HuH-7.5 (cell line): ENCODE results near the gene CBY3.
"Not testable (repeated sequence)": the region's sequence is repeated elsewhere in the genome, so short reads cannot be mapped to it uniquely, and the experiment has no call there.

Source experiments
- DNase-seq: peaks from one replicate; pipeline ENCODE4 v3.0.0; 2011; ENCODE audit warnings: low spot score

Gene CBY3

DNA sequence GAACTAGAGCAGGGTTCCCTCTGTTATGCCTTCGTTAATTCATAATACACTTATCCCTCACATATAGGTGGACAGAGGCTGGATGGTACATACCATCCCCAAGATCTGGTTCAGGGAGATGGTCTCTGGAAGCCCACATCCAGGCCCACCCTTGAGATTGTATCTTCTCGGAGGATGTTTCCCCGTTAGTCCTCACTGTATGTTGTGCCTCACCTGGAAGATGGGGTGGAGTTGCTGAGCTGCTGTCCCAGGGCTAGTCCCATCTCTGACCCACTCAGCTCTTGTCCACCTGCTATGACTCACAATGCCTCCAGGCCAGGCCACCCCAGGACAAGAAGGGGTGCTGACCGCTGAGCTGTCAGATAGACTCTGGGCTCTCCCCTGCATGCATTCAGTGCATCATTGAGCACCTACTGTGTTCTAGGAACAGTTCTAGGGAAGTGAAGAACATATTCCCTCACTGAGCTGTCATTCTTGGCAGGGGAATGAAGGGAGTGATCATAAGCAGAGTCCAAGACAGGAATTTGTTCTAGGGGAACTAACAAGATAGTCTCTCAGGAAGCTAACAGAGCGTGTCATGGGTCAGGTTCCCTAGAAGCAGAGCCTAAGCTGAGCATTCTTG is at the start of gene CBY3:
Gene CBY3, minus strand, starts transcription at position 255 of the 622 bp plus-strand sequence. Its CDS starts 116 bp downstream, at position 139.
- no peak for DNase-seq

- no peak for DNase-seq
Measured at GRCh38 chr5:179730356-179730755, 49.5 kb upstream of the CBY3 start.

GRCh38 chr5:179729727-179730126 is 48.9 kb upstream of the CBY3 start:
- no peak for DNase-seq

GRCh38 chr5:179729303-179729702 is 48.5 kb upstream of the CBY3 start:
- no peak for DNase-seq

DNA sequence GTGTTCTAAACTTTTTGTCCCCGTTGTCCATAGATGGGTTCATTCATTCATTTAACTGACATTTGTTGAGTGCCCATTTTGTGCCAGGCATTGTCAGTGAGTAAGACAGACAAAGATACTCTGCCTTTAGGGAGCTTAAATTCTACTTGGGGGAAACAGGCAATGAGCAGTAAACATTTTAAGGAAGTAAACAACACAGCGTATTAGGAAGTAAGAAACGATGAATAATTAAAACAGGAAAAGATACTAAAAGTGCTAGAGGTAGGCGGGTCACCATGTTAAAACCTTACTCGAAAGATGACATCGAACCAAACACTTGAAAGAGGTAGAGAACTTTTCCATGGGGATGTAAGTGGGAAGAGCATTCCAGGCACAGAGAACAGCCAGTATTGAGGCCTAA is 46.3 kb upstream of the CBY3 start:
- no peak for DNase-seq

DNA sequence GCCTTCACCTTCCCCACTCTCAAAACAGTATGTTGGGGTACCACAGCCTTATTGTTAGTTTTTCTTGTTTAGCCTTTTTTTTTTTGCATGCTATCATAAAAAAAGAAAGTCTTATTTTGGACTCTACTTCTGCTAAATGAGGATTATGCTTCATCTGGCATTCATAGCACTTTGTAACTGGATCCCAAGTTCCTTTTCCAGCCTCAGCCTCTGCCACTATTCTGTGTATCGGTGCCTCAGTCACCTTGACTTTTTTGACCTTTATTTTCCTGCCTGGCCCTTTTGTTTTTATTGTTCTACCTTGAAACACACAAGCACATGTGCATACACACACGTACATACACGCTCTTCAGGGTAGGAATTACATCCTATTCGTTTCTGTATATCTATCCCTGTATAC is 43.3 kb upstream of the CBY3 start:
- DNase-seq: no peak

- no peak for DNase-seq
Measured at GRCh38 chr5:179720222-179720621, 39.4 kb upstream of the CBY3 start.

GRCh38 chr5:179716286-179716685 is 35.5 kb upstream of the CBY3 start:
- DNase-seq: no peak

GRCh38 chr5:179700401-179700918 is 19.6 kb upstream of the CBY3 start:
- peak; percentile 61 for DNase-seq

GRCh38 chr5:179699616-179700237 is 18.9 kb upstream of the CBY3 start:
- peak; percentile 44 for DNase-seq

DNA sequence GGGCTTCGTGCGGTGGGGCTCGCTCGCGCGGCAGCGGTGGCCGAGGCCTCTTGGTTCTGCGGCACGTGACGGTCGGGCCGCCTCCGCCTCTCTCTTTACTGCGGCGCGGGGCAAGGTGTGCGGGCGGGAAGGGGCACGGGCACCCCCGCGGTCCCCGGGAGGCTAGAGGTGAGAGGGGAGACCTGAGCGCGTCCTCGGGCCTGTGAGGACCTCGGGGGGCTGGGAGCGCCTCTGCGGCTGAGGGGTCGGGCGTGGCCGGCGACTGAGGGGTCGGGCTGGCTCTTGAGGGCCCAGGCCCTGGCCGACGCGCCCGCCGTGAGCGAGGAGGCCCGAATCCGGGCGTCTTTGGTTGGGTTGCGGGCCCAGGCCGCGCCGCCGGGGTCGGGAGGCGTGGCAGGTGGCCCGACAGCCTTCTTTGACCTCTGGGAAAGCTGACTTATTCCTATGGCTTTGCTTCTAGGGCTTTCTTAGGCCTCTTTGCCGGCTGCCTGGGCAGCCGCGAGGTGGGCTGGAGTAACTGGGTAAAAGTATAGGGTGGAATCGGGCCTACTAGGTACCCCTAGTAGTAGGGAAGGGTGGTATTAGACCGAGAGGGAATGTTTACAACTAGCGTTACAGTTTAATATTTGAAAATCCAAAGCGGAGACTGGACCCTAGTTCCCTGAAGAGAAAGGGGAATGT is 18.2 kb upstream of the CBY3 start, which contains the start of gene CANX:
Gene CANX, plus strand, starts transcription at position 33 of the 681 bp plus-strand sequence. CDS start 6,715 bp downstream, outside the sequence.
- DNase-seq: peak; percentile 38

DNA sequence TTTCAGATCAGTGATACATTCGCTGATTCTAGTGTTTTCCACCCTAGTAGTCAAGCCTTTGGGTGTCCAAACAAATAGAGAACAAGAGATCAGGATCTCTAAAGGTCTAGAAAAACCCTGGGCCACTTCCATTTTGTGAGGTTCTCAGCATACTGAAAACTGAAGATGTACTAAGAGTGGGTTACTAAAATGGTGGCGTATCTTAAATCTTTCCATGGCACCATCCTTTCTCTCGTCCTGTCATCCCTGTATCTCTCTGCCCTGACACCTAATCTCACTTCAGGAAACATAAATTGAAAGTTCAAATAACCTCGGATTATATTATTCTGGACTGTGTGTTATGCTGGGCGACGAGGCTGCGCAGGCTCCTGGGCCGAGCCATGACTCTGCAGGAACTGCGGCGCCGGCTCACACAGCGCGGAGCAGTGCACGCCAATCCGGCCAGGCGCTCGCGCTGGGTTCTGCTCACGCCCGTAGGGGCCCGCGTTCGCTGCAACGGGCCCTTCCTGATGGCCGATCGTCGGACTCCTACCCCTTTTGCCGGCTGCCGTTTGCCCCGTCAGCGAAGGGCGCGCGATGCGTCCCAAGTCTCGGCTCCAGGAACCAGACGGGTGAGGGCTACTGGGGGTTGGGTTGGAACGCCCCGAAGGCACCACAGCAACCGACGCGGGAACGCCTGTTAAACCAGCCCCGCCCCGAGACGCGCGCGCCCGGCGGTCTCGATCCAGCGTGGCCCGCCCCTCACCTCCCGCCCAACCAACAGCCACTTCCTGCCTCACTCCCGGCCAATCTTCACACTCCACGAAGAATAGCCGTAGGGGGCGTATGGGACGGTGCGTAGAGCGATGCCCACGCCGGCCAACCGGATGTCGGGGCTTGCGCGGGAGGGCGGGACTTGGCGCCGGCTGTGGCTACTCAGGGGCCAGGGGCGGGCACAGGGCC is 17.4 kb upstream of the CBY3 start:
- peak; percentile 98 for DNase-seq

DNA sequence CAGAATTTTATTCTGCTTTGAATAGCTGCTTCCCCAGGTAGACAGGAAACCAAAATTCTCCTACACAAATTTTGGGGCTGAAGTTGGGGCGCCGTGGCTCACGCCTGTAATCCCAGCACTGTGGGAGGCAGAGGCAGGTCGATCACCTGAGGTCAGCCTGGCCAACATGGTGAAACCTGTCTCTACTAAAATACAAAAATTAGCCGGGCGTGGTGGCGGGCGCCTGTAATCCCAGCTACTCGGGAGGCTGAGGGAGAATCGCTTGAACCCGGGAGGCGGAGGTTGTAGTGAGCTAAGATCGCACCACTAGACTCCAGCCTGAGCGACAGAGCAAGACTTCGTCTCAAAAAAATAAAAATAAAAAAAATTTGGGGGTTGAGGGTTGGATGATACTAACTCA is 16.7 kb upstream of the CBY3 start:
- not testable (repeated sequence) for DNase-seq

- no peak for DNase-seq
Measured at GRCh38 chr5:179697108-179697507, 16.3 kb upstream of the CBY3 start.

DNA sequence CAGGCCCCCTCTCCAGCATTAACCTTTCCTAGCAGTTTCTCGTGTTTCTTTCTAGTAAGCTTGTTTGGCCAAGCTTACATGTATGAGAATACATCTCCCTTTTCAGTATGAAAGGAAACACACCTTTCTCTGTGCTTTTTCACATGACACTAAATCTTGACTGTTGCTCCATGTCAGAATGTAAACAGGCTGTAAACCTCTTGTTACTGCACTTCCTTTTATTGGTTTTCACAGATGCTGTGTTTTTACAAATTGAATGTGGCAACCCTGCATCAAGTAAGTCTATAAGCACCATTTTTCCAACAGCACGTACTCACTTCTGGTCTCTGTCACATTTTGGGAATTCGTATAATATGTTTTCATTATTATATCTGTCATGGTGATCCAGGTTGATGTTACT is 15.8 kb upstream of the CBY3 start:
- no peak for DNase-seq

DNA sequence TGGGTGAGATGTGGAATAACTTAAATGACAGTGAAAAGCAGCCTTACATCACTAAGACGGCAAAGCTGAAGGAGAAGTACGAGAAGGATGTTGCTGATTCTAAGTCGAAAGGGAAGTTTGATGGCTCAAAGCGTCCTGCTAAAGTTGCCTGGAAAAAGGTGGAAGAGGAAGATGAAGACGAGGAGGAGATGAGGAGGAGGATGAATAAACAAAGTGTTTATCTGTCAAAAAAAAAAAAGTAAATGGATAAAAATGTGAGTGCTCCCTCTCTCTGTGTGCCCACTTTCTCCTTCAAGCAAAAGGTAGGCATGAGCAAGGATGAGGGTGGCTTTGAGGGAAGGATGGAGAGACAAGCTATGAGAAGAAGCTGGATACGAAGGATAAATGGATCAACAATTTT is 13.7 kb upstream of the CBY3 start:
- no peak for DNase-seq

DNA sequence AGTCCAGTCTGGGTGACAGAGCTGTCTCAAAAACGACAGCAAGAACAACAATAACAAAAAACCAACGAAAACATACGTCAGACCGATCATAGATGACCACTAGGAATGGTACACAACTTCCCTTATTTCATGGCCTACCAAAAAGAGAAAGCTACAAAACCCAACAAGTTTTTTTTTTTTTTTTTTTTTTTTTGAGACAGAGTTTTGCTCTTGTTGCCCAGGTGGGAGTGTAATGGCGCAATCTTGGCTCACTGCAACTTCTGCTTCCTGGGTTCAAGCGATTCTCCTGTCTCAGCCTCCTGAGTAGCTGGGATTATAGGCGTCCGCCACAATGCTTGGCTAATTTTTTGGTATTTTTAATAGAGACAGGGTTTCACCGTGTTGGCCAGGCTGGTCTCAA is 8.4 kb upstream of the CBY3 start:
- DNase-seq: not testable (repeated sequence)

DNA sequence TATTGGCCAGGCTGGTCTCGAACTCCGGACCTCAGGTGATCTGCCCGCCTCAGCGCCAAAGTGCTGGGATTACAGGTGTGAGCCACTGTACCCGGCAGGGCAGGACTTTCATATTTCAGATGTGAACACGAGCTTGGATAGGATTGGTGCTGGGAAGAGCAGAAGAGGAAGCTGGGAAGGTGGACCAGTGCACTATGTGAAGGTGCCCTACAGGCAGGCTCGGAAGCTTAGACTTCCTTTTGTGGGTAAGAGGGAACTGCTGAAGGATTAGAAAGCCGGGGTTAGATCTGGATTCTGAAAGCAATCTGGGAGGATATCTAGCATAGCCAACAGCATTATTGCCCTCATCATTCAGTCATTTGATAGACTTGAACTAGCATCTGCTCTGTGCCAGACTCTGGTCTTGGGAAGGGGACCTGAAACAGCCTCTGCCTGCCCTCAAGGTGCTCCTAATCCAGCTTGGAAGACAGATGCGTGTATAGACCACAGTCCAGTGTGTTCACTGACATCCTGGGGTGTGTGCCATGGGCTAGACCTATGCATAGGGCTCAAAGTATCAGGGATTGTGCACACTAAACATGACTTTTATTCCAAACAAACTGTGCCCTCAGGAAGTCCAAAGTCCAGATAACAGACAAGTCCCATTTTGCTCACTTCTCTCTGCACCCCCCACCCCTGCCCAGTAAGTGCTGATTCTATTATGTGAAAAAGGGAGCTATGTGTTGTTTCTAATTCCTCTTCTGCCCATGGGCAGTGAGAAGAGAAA is 637 bp downstream of the CBY3 start:
- peak; percentile 52 for DNase-seq

DNA sequence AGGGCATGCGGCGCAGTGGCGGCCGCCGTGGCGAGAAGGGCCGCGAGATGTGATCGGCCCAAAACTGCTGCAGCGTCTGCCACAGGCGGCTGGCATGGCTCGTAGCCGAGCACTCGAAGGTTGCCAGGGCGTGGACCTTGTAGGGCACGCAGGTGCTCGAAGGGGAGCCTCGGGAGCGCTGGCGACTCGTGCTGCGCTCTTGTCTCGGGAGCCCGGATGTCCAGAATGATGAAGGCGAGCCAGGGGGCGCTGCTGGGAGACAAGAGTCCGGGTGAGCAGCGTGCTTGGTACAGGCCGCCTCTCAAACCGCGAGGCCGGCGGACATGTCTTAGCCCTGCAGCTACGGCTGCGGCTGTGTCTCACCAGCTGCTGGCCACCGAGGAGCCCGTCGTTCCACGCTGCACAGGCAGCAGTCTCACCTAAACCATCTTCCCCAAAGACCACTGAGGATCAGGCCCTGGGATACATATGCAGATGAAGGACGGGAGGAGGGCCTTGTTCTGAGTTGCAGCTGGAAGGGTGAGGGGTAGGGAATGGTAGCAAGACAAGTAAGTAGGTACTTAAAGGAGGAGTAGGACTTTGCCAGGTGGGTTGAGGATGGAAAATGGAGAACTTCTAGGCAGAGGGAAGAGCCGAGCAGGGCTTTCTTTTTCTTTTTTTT is 1.7 kb downstream of the CBY3 start:
- no peak for DNase-seq

GRCh38 chr5:179678223-179679013 is 2.4 kb downstream of the CBY3 start:
- peak; percentile 88 for DNase-seq
